ENCODE measurements around the gene C6orf136.

- TF ChIP-seq, protein P1, sequence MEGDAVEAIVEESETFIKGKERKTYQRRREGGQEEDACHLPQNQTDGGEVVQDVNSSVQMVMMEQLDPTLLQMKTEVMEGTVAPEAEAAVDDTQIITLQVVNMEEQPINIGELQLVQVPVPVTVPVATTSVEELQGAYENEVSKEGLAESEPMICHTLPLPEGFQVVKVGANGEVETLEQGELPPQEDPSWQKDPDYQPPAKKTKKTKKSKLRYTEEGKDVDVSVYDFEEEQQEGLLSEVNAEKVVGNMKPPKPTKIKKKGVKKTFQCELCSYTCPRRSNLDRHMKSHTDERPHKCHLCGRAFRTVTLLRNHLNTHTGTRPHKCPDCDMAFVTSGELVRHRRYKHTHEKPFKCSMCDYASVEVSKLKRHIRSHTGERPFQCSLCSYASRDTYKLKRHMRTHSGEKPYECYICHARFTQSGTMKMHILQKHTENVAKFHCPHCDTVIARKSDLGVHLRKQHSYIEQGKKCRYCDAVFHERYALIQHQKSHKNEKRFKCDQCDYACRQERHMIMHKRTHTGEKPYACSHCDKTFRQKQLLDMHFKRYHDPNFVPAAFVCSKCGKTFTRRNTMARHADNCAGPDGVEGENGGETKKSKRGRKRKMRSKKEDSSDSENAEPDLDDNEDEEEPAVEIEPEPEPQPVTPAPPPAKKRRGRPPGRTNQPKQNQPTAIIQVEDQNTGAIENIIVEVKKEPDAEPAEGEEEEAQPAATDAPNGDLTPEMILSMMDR (IDR thresholded peaks at IDR 0.05), result no peak
- no peak for TF ChIP-seq POLR2A (IDR thresholded peaks at IDR 0.05)
- no peak for TF ChIP-seq EP300 (IDR thresholded peaks at IDR 0.05)
These were observed 8.1 kb downstream of the C6orf136 start for GRCh38 chr6:30654798-30655742.

Data from tibial nerve (tissue), 4 donors.